C4-2B (cell line): ENCODE data around the gene STXBP5L.

Experiments used
- CTCF ChIP-seq: fragments of 450-650 bp; conservative IDR thresholded peaks from 2 replicates; pipeline ENCODE4 v1.5.1; 2017; ENCODE audit warnings: mild to moderate bottlenecking
- ZFX ChIP-seq: fragments of 450-650 bp; IDR thresholded peaks from 2 replicates; pipeline ENCODE4 v1.6.1; 2017

GRCh38 chr3:121405631-121406030 lies 497.6 kb downstream of the STXBP5L start:
- TF ChIP-seq CTCF (no peak), ZFX (no peak)
